HepG2 (cell line): ENCODE results near the gene RTBDN. TPM values are rescaled to one million over a fixed set of nuclear protein-coding genes. Genes with fewer than 3 reads are reported as not detected.
A peak's percentile ranks its signal among the peaks of the same experiment; 100 is the strongest.

Source experiments
- ATF7-NPFF ChIP-seq: sonication (generic); formaldehyde crosslinking; IDR thresholded peaks from 2 replicates; pipeline ENCODE4 v1.8.1; 2023; ENCODE audit warnings: mild to moderate bottlenecking, low read depth, missing genetic modification reagents, moderate library complexity
- CBX5 ChIP-seq: sonication (generic); formaldehyde crosslinking; IDR thresholded peaks from 2 replicates; pipeline ENCODE4 v1.4.0; 2020; ENCODE audit warnings: missing genetic modification reagents, borderline replicate concordance
- HHEX ChIP-seq: IDR thresholded peaks from 2 replicates; pipeline ENCODE4 v1.6.1; 2016; ENCODE audit warnings: control low read depth
- KMT2B ChIP-seq: IDR thresholded peaks from 2 replicates; pipeline ENCODE4 v1.6.1; 2016; ENCODE audit warnings: missing genetic modification reagents, missing compliant biosample characterization
- MAZ ChIP-seq, 2 experiments: sonication (generic) in 1 of 2; formaldehyde crosslinking in 1 of 2; IDR thresholded peaks; 2 replicates each; pipeline versions ENCODE4 v1.5.0 to v1.6.1; 2012 to 2020; ENCODE audit warnings: low read depth in 2 of 2, mild to moderate bottlenecking in 2 of 2, borderline replicate concordance in 1 of 2, improper control_type of control experiment in 1 of 2, low read length in 1 of 2, missing genetic modification reagents in 1 of 2, moderate library complexity in 1 of 2
- MED1 ChIP-seq: sonication (generic); formaldehyde crosslinking; IDR thresholded peaks from 2 replicates; pipeline ENCODE4 v1.4.0; 2020; ENCODE audit warnings: missing genetic modification reagents
- NFYC ChIP-seq: IDR thresholded peaks from 2 replicates; pipeline ENCODE4 v1.6.1; 2016; ENCODE audit warnings: missing genetic modification reagents, missing compliant biosample characterization
- NRL ChIP-seq: sonication (generic); formaldehyde crosslinking; IDR thresholded peaks from 2 replicates; pipeline ENCODE4 v1.5.0; 2020; ENCODE audit warnings: missing genetic modification reagents, mild to moderate bottlenecking, moderate library complexity, borderline replicate concordance
- POLR2AphosphoS2 ChIP-seq: IDR thresholded peaks from 2 replicates; pipeline ENCODE4 v1.6.1; 2011; ENCODE audit warnings: low read depth, low read length, improper control_type of control experiment
- RAD21 ChIP-seq: fragments of 450-650 bp; formaldehyde crosslinking; IDR thresholded peaks from 2 replicates; pipeline ENCODE4 v1.5.0; 2020; ENCODE audit warnings: mild to moderate bottlenecking
- REL ChIP-seq: sonication (generic); formaldehyde crosslinking; conservative IDR thresholded peaks from 2 replicates; pipeline ENCODE4 v1.8.0; 2022; ENCODE audit warnings: mild to moderate bottlenecking, missing genetic modification reagents, moderate library complexity
- RNF2 ChIP-seq: fragments of 450-650 bp; conservative IDR thresholded peaks from 2 replicates; pipeline ENCODE4 v1.6.1; 2016; ENCODE audit warnings: low read depth
- SOX5 ChIP-seq: IDR thresholded peaks from 2 replicates; pipeline ENCODE4 v1.6.1; 2016; ENCODE audit warnings: borderline replicate concordance
- TEF ChIP-seq: sonication (generic); formaldehyde crosslinking; IDR thresholded peaks from 2 replicates; pipeline ENCODE4 v1.5.0; 2020; ENCODE audit warnings: missing genetic modification reagents
- ZBTB37 ChIP-seq: sonication (generic); formaldehyde crosslinking; IDR thresholded peaks from 2 replicates; pipeline ENCODE4 v1.4.0; 2020; ENCODE audit warnings: mild to moderate bottlenecking, missing genetic modification reagents
- ZFP90 ChIP-seq: sonication (generic); formaldehyde crosslinking; IDR thresholded peaks from 2 replicates; pipeline ENCODE4 v1.8.0; 2022; ENCODE audit warnings: missing genetic modification reagents, mild to moderate bottlenecking, inconsistent platforms, borderline replicate concordance
- ZNF142 ChIP-seq: sonication (generic); formaldehyde crosslinking; IDR thresholded peaks from 2 replicates; pipeline ENCODE4 v1.4.0; 2020; ENCODE audit warnings: missing genetic modification reagents
- ZNF251 ChIP-seq: sonication (generic); formaldehyde crosslinking; IDR thresholded peaks from 2 replicates; pipeline ENCODE4 v1.9.0; 2021; ENCODE audit warnings: mild to moderate bottlenecking, missing genetic modification reagents
- ZNF563 ChIP-seq: sonication (generic); formaldehyde crosslinking; IDR thresholded peaks from 2 replicates; pipeline ENCODE4 v1.8.0; 2022; ENCODE audit warnings: mild to moderate bottlenecking, moderate library complexity, missing genetic modification reagents
- ZUFSP ChIP-seq: sonication (generic); formaldehyde crosslinking; IDR thresholded peaks from 2 replicates; pipeline ENCODE4 v1.9.0; 2021; ENCODE audit warnings: missing genetic modification reagents, mild to moderate bottlenecking, borderline replicate concordance
- polyA plus RNA-seq, 8 experiments: library from polyadenylated mRNA; depleted of rRNA in 3 of 8; stranded (reverse) in 7 of 8; unstranded in 1 of 8; fragments of >200 nt; fragmentation: Illumina TruSeq in 4 of 8; extraction: Trizol in 4 of 8; gene quantifications; 2 replicates each; pipeline versions ENCODE4 v1.2.1 to v1.2.3, GENCODE V29; 2011 to 2016; ENCODE audit warnings: low read depth in 4 of 8, missing spikeins in 1 of 8, mixed read lengths in 1 of 8; ENCODE audit not compliant: insufficient read depth in 1 of 8
- total RNA-seq, 5 experiments: library from RNA; depleted of rRNA; stranded (reverse); fragments of >200 nt; fragmentation: Illumina TruSeq; extraction: Trizol; gene quantifications; 2 replicates each; pipeline ENCODE4 v1.2.3, GENCODE V29; 2016; ENCODE audit warnings: low read depth in 1 of 5

RTBDN gene
- total and polyA plus RNA-seq, 2 of the 13 experiments (the other 11 are each of a cell fraction or from before 2014, with no cell fraction given), result 0.27 to 0.48 TPM

GRCh38 chr19:12789904-12790619, 44.3 kb downstream of the RTBDN start (continued):
- TF ChIP-seq CBX5 (CRISPR knock-in tag) (no peak), RAD21 (CRISPR knock-in tag) (peak; percentile 30; the same call in 1 of the 2 replicates), HHEX (CRISPR knock-in tag) (no peak), POLR2AphosphoS2 (no peak), KMT2B (CRISPR knock-in tag) (no peak), NRL (CRISPR knock-in tag) (no peak), TEF (no peak), REL (CRISPR knock-in tag) (no peak), ZBTB37 (no peak), ZNF251 (CRISPR knock-in tag) (no peak), RNF2 (no peak), SOX5 (peak; percentile 38; the same call in 1 of the 2 replicates), NFYC (CRISPR knock-in tag) (peak; percentile 47; the same call in 1 of the 2 replicates), ATF7-NPFF (CRISPR knock-in tag) (peak; percentile 75), ZUFSP (CRISPR knock-in tag) (no peak), ZFP90 (CRISPR knock-in tag) (no peak), ZNF563 (CRISPR knock-in tag) (no peak), MED1 (CRISPR knock-in tag) (no peak), ZNF142 (CRISPR knock-in tag) (no peak), MAZ (IDR thresholded peaks at IDR 0.05; ENCODE audit: borderline replicate concordance, low read depth, low read length) (peak; percentile 82), MAZ (CRISPR knock-in tag; IDR thresholded peaks at IDR 0.05; ENCODE audit: low read depth) (peak; percentile 85)
